Measurements from ENCODE around the gene S100A8. TPM values are rescaled to one million over a fixed set of nuclear protein-coding genes. Genes with fewer than 3 reads are reported as not detected.

Gene S100A8
- total RNA-seq, 1 donor from 2014 or later = not detected

- Mint-ChIP-seq H3K27me3 (ENCODE audit: low read depth, unreplicated experiment) (peaks cover 55% of the 10 kb centered on the region), H3K27ac (ENCODE audit: unreplicated experiment) (no peak overlapping the region), H3K4me1 (ENCODE audit: low read depth, unreplicated experiment) (no peaks in the 10 kb centered on the region), H3K9me3 (ENCODE audit: unreplicated experiment) (no peaks in the 10 kb centered on the region), H3K4me3 (ENCODE audit: unreplicated experiment) (no peak overlapping the region), H3K36me3 (ENCODE audit: low read depth, unreplicated experiment) (peaks cover 2% of the 10 kb centered on the region)
- TF ChIP-seq CTCF (IDR thresholded peaks at IDR 0.05; ENCODE audit: insufficient read depth, low read depth, low read length) (no peak), EZH2 (IDR thresholded peaks at IDR 0.05; ENCODE audit: insufficient read depth, low read length) (no peak)
- H2AFZ ChIP-seq (ENCODE audit: low read depth, low read length) = no peak overlapping the region
- DNase-seq (ENCODE audit: low read depth) (no peak), FAIRE-seq (no peak)
- H3K4me3 ChIP-seq (ENCODE audit: insufficient read depth, low read depth, low read length) = no peak overlapping the region
- H3K4me2 ChIP-seq (ENCODE audit: low read length) = no peak overlapping the region
- no peaks in the 10 kb centered on the region for H3K36me3 ChIP-seq (ENCODE audit: insufficient read depth, low read length)
- H3K79me2 ChIP-seq (ENCODE audit: insufficient read depth, low read length) = no peaks in the 10 kb centered on the region
- no peaks in the 10 kb centered on the region for H3K9me3 ChIP-seq (ENCODE audit: insufficient read depth, low read depth, low read length)
- no peaks in the 10 kb centered on the region for H3K4me1 ChIP-seq (ENCODE audit: insufficient read depth, low read length)
- H3K27ac ChIP-seq (ENCODE audit: low read depth, low read length) = no peak overlapping the region
- H3K27me3 ChIP-seq (ENCODE audit: insufficient read depth, low read length) = no peaks in the 10 kb centered on the region
- H3K9ac ChIP-seq (ENCODE audit: low read length) = no peak overlapping the region
- no peaks in the 10 kb centered on the region for H4K20me1 ChIP-seq (ENCODE audit: insufficient read depth, low read length)
These were observed 22.4 kb downstream of the S100A8 start for GRCh38 chr1:153368495-153368894.

GRCh38 chr1:153367090-153367489 is 23.8 kb downstream of the S100A8 start:
- no peaks in the 10 kb centered on the region for H3K9me3 Mint-ChIP-seq (ENCODE audit: unreplicated experiment)
- Histone ChIP-seq H3K27ac (ENCODE audit: low read depth, low read length) (no peak overlapping the region), H3K4me2 (ENCODE audit: low read length) (no peak overlapping the region), H3K9me3 (ENCODE audit: insufficient read depth, low read depth, low read length) (no peaks in the 10 kb centered on the region), H2AFZ (ENCODE audit: low read depth, low read length) (no peak overlapping the region), H3K79me2 (ENCODE audit: insufficient read depth, low read length) (no peaks in the 10 kb centered on the region), H4K20me1 (ENCODE audit: insufficient read depth, low read length) (no peaks in the 10 kb centered on the region), H3K36me3 (ENCODE audit: insufficient read depth, low read length) (no peaks in the 10 kb centered on the region), H3K9ac (ENCODE audit: low read length) (no peak overlapping the region), H3K4me3 (ENCODE audit: insufficient read depth, low read depth, low read length) (no peak overlapping the region), H3K27me3 (ENCODE audit: insufficient read depth, low read length) (no peaks in the 10 kb centered on the region), H3K4me1 (ENCODE audit: insufficient read depth, low read length) (no peaks in the 10 kb centered on the region)
- no peak overlapping the region for H3K4me3 Mint-ChIP-seq (ENCODE audit: unreplicated experiment)
- TF ChIP-seq EZH2 (IDR thresholded peaks at IDR 0.05; ENCODE audit: insufficient read depth, low read length) = no peak
- no peak for TF ChIP-seq CTCF (IDR thresholded peaks at IDR 0.05; ENCODE audit: insufficient read depth, low read depth, low read length)
- H3K27me3 Mint-ChIP-seq (ENCODE audit: low read depth, unreplicated experiment) = peaks cover 62% of the 10 kb centered on the region
- FAIRE-seq (no peak), DNase-seq (ENCODE audit: low read depth) (no peak)
- peaks cover 2% of the 10 kb centered on the region for H3K36me3 Mint-ChIP-seq (ENCODE audit: low read depth, unreplicated experiment)
- H3K4me1 Mint-ChIP-seq (ENCODE audit: low read depth, unreplicated experiment) = no peaks in the 10 kb centered on the region
- H3K27ac Mint-ChIP-seq (ENCODE audit: unreplicated experiment) = no peak overlapping the region

- Histone ChIP-seq H3K27me3 (ENCODE audit: insufficient read depth, low read length) (no peaks in the 10 kb centered on the region), H3K9me3 (ENCODE audit: insufficient read depth, low read depth, low read length) (no peaks in the 10 kb centered on the region), H3K27ac (ENCODE audit: low read depth, low read length) (no peak overlapping the region), H3K4me3 (ENCODE audit: insufficient read depth, low read depth, low read length) (no peak overlapping the region), H2AFZ (ENCODE audit: low read depth, low read length) (no peak overlapping the region), H4K20me1 (ENCODE audit: insufficient read depth, low read length) (no peaks in the 10 kb centered on the region), H3K9ac (ENCODE audit: low read length) (no peak overlapping the region), H3K4me1 (ENCODE audit: insufficient read depth, low read length) (no peaks in the 10 kb centered on the region), H3K4me2 (ENCODE audit: low read length) (no peak overlapping the region), H3K36me3 (ENCODE audit: insufficient read depth, low read length) (no peaks in the 10 kb centered on the region), H3K79me2 (ENCODE audit: insufficient read depth, low read length) (no peaks in the 10 kb centered on the region)
- Mint-ChIP-seq H3K9me3 (ENCODE audit: unreplicated experiment) (no peaks in the 10 kb centered on the region), H3K27ac (ENCODE audit: unreplicated experiment) (no peak overlapping the region), H3K27me3 (ENCODE audit: low read depth, unreplicated experiment) (peaks cover 61% of the 10 kb centered on the region), H3K4me1 (ENCODE audit: low read depth, unreplicated experiment) (no peaks in the 10 kb centered on the region), H3K4me3 (ENCODE audit: unreplicated experiment) (no peak overlapping the region), H3K36me3 (ENCODE audit: low read depth, unreplicated experiment) (peaks cover 2% of the 10 kb centered on the region)
- no peak for FAIRE-seq
- no peak for DNase-seq (ENCODE audit: low read depth)
- TF ChIP-seq CTCF (IDR thresholded peaks at IDR 0.05; ENCODE audit: insufficient read depth, low read depth, low read length) (no peak), EZH2 (IDR thresholded peaks at IDR 0.05; ENCODE audit: insufficient read depth, low read length) (no peak)
These were observed 24.6 kb downstream of the S100A8 start for GRCh38 chr1:153366261-153366660.
